Stomach (tissue), 9 donors: Measurements from ENCODE around the gene MRPL27. TPM values are rescaled to one million over a fixed set of nuclear protein-coding genes. Genes with fewer than 3 reads are reported as not detected.

Experiments
- DNase-seq, 2 donors: peaks; one replicate each; pipeline versions ENCODE4 v3.0.0 to v3.0.0-alpha.2; 2013 to 2019
- H3K27ac ChIP-seq, 5 donors: fragments of 200-600 bp in 4 of 5; sonication (generic) in 4 of 5; one replicate each; pipeline ENCODE4 v1.5.1; 2013 to 2019; ENCODE audit warnings: mild to moderate bottlenecking in 1 of 5, moderate library complexity in 1 of 5
- H3K27me3 ChIP-seq, 3 donors: fragments of 200-600 bp; sonication (generic); one replicate each; pipeline ENCODE4 v1.5.1; 2017 to 2019; ENCODE audit warnings: mixed run types in 1 of 3
- H3K36me3 ChIP-seq, 4 donors: fragments of 200-600 bp; sonication (generic); 1 replicate in 3 of 4; 2 replicates in 1 of 4; pipeline ENCODE4 v1.5.1; 2016 to 2019
- H3K4me1 ChIP-seq, 4 donors: fragments of 200-600 bp; sonication (generic); one replicate each; pipeline ENCODE4 v1.5.1; 2016 to 2019
- H3K4me3 ChIP-seq, 4 donors: fragments of 200-600 bp; sonication (generic) in 3 of 4; one replicate each; pipeline ENCODE4 v1.5.1; 2016 to 2019; ENCODE audit warnings: mild to moderate bottlenecking in 1 of 4
- H3K9me3 ChIP-seq, 4 donors: fragments of 200-600 bp; sonication (generic); one replicate each; pipeline ENCODE4 v1.5.1; 2016 to 2019
- EP300 ChIP-seq: sonication (generic); formaldehyde crosslinking; IDR thresholded peaks from one replicate; pipeline ENCODE4 v1.6.1; 2017; ENCODE audit warnings: antibody characterized with exemption
- POLR2A ChIP-seq, 4 donors: fragments of 450-650 bp; IDR thresholded peaks; one replicate each; pipeline ENCODE4 v1.6.1; 2016; ENCODE audit warnings: antibody characterized with exemption in 4 of 4, control low read depth in 2 of 4, mild to moderate bottlenecking in 1 of 4, moderate library complexity in 1 of 4
- POLR2AphosphoS5 ChIP-seq, 3 donors: sonication (generic); formaldehyde crosslinking; IDR thresholded peaks; one replicate each; pipeline ENCODE4 v1.6.1; 2016; ENCODE audit warnings: antibody characterized with exemption in 3 of 3
- WGBS, 5 donors: extraction: QIAGEN DNeasy Blood & Tissue Kit in 3 of 5; methylation state at CpG; one replicate each; pipeline versions ENCODE4 v1.1.5 to v1.1.7; 2013 to 2018; 5-methylcytosine and 5-hydroxymethylcytosine counted together
- intact Hi-C: fragments of 100-400 bp; cut with DNase I; formaldehyde crosslinking; loops from one replicate; pipeline ENCODE4 v1.15.1; 2023; ENCODE audit warnings: low total_unique reads
- polyA plus RNA-seq, 3 donors: library from polyadenylated mRNA; stranded (reverse); fragments of 200-250 nt; gene quantifications; one replicate each; pipeline ENCODE4 v1.2.3, GENCODE V29; 2013
- small RNA-seq, 4 donors: library from RNA; depleted of rRNA; stranded (forward); fragments of <200 nt; gene quantifications; one replicate each; pipeline ENCODE3, GENCODE V24; 2016
- total RNA-seq, 5 donors: library from RNA; depleted of rRNA; stranded (reverse); fragments of >200 nt; gene quantifications; one replicate each; pipeline versions ENCODE4 v1.1.0 to v1.2.3, GENCODE V29; 2014 to 2016
- TF ChIP-seq, protein P1 (sequence below), 7 experiments: fragments of 450-650 bp in 4 of 7; fragments of 200-600 bp in 3 of 7; sonication (generic) in 3 of 7; IDR thresholded peaks; one replicate each; pipeline ENCODE4 v1.5.1; 2016 to 2019; ENCODE audit warnings: antibody characterized with exemption in 7 of 7, control low read depth in 2 of 7, mild to moderate bottlenecking in 1 of 7
- donor health status: healthy with polysubstance abuse.
- donor health status: Bipolar disorder and iron deficiency.
- donor health status: healthy.

Gene MRPL27
- total and polyA plus RNA-seq, 8 donors = 25.0 to 258 (median 60.1) TPM

DNA sequence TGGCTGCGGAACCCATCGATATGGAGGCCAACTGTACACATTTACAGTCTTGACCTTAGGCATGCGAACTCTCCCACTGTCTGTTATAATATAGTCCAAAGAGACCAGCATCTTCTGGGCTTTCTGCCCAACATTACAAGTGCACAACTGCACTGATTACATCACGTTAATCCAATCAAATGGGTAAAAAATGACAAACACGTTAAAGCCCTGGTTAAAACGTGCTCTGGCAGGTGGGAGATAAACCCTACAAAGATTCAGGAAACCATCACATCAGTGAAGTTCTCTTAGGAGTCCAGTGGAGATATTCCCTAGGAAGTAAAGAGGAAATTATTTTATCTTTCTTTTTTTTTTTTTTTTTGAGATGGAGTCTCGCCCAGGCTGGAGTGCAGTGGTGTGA, 50.7 kb downstream of the MRPL27 start:
- intact Hi-C loops = no loop called here
- Histone ChIP-seq H3K4me1 (peaks cover 0 to 6% (median 0%) of the 10 kb centered on the region in 4 donors), H3K27ac (no peak overlapping the region), H3K4me3 (no peak overlapping the region), H3K9me3 (no peaks in the 10 kb centered on the region), H3K36me3 (no peaks in the 10 kb centered on the region), H3K27me3 (no peaks in the 10 kb centered on the region)
- DNase-seq = no peak
- WGBS, 5 donors = 49 to 64% (median 54%) methylated on average over 7 of the region's 7 CpGs
- TF ChIP-seq, protein P1, sequence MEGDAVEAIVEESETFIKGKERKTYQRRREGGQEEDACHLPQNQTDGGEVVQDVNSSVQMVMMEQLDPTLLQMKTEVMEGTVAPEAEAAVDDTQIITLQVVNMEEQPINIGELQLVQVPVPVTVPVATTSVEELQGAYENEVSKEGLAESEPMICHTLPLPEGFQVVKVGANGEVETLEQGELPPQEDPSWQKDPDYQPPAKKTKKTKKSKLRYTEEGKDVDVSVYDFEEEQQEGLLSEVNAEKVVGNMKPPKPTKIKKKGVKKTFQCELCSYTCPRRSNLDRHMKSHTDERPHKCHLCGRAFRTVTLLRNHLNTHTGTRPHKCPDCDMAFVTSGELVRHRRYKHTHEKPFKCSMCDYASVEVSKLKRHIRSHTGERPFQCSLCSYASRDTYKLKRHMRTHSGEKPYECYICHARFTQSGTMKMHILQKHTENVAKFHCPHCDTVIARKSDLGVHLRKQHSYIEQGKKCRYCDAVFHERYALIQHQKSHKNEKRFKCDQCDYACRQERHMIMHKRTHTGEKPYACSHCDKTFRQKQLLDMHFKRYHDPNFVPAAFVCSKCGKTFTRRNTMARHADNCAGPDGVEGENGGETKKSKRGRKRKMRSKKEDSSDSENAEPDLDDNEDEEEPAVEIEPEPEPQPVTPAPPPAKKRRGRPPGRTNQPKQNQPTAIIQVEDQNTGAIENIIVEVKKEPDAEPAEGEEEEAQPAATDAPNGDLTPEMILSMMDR (IDR thresholded peaks at IDR 0.05) = no peak
- TF ChIP-seq EP300 (no peak), POLR2A (IDR thresholded peaks at IDR 0.05) (no peak), POLR2AphosphoS5 (IDR thresholded peaks at IDR 0.05) (no peak)

DNA sequence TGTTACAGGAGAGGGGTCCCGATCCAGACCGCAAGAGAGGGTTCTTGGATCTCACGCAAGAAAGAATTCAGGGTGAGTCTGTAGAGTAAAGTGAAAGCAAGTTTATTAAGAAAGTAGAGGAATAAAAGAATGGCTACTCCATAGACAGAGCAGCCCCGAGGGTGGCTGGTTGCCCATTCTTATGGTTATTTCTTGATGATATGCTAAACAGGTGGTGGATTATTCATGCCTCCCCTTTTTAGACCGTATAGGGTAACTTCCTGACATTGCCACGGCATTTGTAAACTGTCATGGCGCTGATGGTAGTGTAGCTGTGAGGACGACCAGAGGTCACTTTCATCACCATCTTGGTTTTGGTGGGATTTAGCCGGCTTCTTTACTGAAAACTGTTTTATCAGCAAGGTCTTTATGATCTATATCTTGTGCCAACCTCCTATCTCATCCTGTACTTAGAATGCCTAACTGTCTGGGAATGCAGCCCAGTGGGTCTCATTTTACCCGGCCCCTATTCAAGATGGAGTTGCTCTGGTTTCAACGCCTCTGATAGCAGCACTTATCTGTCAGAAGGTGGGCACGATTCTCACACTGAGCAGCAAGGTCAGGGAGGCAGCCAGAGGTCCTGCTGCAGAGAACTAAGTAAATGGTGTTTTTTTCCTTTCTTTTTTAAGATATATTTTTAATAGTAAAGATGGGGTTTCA, 53.5 kb downstream of the MRPL27 start:
- no peak overlapping the region for H3K4me3 ChIP-seq
- DNase-seq = no peak
- intact Hi-C loops = no loop called here
- no peaks in the 10 kb centered on the region for H3K36me3 ChIP-seq
- H3K27me3 ChIP-seq = no peaks in the 10 kb centered on the region
- H3K4me1 ChIP-seq = peaks cover 0 to 6% (median 0%) of the 10 kb centered on the region in 4 donors
- H3K27ac ChIP-seq = no peak overlapping the region
- 79 to 85% (median 83%) methylated on average over 12 of the region's 12 CpGs for WGBS, 5 donors
- no peak for TF ChIP-seq EP300
- no peak for TF ChIP-seq POLR2AphosphoS5 (IDR thresholded peaks at IDR 0.05)
- TF ChIP-seq, protein P1 (IDR thresholded peaks at IDR 0.05) = no peak
- no peak for TF ChIP-seq POLR2A (IDR thresholded peaks at IDR 0.05)
- no peaks in the 10 kb centered on the region for H3K9me3 ChIP-seq

DNA sequence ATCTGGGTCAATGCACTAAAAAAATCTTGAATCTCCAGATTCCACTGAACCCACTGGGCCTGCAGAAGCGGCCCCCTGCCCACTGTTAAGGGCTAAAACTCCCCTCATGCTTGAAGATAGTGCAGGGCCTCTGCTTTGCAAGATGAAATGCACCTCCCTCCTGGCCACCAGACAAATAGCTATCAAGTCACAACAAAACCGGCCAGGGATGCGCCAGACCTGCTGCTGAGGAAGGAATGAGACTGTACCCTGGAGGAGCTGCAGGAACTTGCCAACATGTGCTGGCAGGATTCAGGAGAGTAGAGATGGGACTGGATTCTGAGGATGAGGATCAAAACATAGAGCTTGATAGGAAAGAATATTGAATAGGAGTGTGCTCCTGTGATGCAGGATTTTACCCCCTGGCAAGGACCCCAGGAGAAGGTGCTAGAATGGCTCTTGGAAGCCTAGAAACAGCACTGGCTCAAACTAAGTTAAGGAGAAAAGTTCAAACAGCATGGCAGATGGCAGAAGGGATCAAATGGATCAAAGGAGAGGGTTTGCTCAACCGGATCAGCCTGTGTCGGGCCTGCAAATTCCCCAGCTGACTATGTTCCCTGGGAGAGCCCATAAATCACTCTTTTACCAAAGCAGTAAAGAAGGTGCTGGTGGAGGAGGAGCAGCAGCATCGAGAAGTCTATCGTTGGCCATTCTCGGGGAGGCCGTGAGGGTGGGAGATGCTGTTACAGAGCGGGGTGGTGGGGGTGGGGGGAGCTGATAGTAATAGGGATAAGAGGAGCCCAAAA, 54.3 kb downstream of the MRPL27 start:
- no peak for DNase-seq
- H3K9me3 ChIP-seq = no peaks in the 10 kb centered on the region
- TF ChIP-seq, protein P1 (IDR thresholded peaks at IDR 0.05) = no peak
- no peak for TF ChIP-seq POLR2A (IDR thresholded peaks at IDR 0.05)
- TF ChIP-seq EP300 = no peak
- TF ChIP-seq POLR2AphosphoS5 (IDR thresholded peaks at IDR 0.05) = no peak
- peaks cover 0 to 6% (median 0%) of the 10 kb centered on the region in 4 donors for H3K4me1 ChIP-seq
- no peaks in the 10 kb centered on the region for H3K36me3 ChIP-seq
- no peak overlapping the region for H3K4me3 ChIP-seq
- 75 to 86% (median 82%) methylated on average over 10 of the region's 10 CpGs for WGBS, 5 donors
- H3K27ac ChIP-seq = no peak overlapping the region
- intact Hi-C loops = no loop called here
- H3K27me3 ChIP-seq = no peaks in the 10 kb centered on the region

Small RNAs within 50 kb of the gene (small RNA-seq; reads per million reads assigned to genes)
- 0 reads per million in 4 donors for gene RF00019

Other genes with a start within 250 kb of the MRPL27 start
- gene SAMD14, start 243.0 kb downstream of the MRPL27 start, total RNA-seq = 10 to 100 TPM in 1 of 5 donors, 1 to 10 TPM in 2, not detected in 2; 1.5 to 87.0 (median 1.9) TPM
- gene SAMD14, start 243.0 kb downstream of the MRPL27 start, polyA plus RNA-seq = 1 to 10 TPM; 1.3 to 2.3 (median 1.6) TPM
- 10 to 100 TPM; 11.6 to 64.2 (median 22.5) TPM for gene PPP1R9B, start 222.5 kb downstream of the MRPL27 start, total RNA-seq
- gene PPP1R9B, start 222.5 kb downstream of the MRPL27 start, polyA plus RNA-seq = 10 to 100 TPM; 13.1 to 28.8 (median 14.2) TPM
- gene SGCA, start 207.2 kb downstream of the MRPL27 start, total RNA-seq = 10 to 100 TPM in 3 of 5 donors, 1 to 10 TPM in 2; 5.4 to 89.3 (median 21.4) TPM
- 10 to 100 TPM in 1 of 3 donors, 1 to 10 TPM in 2; 6.0 to 24.3 (median 8.7) TPM for gene SGCA, start 207.2 kb downstream of the MRPL27 start, polyA plus RNA-seq
- gene COL1A1, start 171.6 kb downstream of the MRPL27 start, total RNA-seq = 1,000 to 10,000 TPM in 1 of 5 donors, 100 to 1,000 TPM in 3, 10 to 100 TPM in 1; 87.0 to 1,931 (median 219) TPM
- 10 to 100 TPM; 17.9 to 60.0 (median 24.9) TPM for gene COL1A1, start 171.6 kb downstream of the MRPL27 start, polyA plus RNA-seq
- gene TMEM92, start 98.7 kb downstream of the MRPL27 start, total RNA-seq = 10 to 100 TPM in 3 of 5 donors, 1 to 10 TPM in 2; 2.7 to 24.9 (median 10.4) TPM
- 10 to 100 TPM in 2 of 3 donors, 1 to 10 TPM in 1; 9.7 to 16.3 (median 12.2) TPM for gene TMEM92, start 98.7 kb downstream of the MRPL27 start, polyA plus RNA-seq
- gene XYLT2, start 27.1 kb downstream of the MRPL27 start, total RNA-seq = 100 to 1,000 TPM in 3 of 5 donors, 10 to 100 TPM in 2; 52.7 to 166 (median 121) TPM
- gene XYLT2, start 27.1 kb downstream of the MRPL27 start, polyA plus RNA-seq = 100 to 1,000 TPM in 1 of 3 donors, 10 to 100 TPM in 2; 57.4 to 134 (median 72.5) TPM
- gene EME1, start within 50 bp of the MRPL27 start, total RNA-seq = 10 to 100 TPM in 1 of 5 donors, 1 to 10 TPM in 2, under 1 TPM in 1, not detected in 1; 0.87 to 15.8 (median 3.7) TPM
- gene EME1, start within 50 bp of the MRPL27 start, polyA plus RNA-seq = 1 to 10 TPM in 2 of 3 donors, not detected in 1; 1.2 to 2.0 TPM
- 100 to 1,000 TPM in 2 of 5 donors, 10 to 100 TPM in 3; 40.8 to 117 (median 77.1) TPM for gene LRRC59, start 24.3 kb upstream of the MRPL27 start, total RNA-seq
- gene LRRC59, start 24.3 kb upstream of the MRPL27 start, polyA plus RNA-seq = 10 to 100 TPM; 32.2 to 76.7 (median 75.3) TPM
- gene ACSF2, start 53.0 kb upstream of the MRPL27 start, total RNA-seq = 100 to 1,000 TPM in 3 of 5 donors, 10 to 100 TPM in 2; 16.1 to 172 (median 103) TPM
- 10 to 100 TPM; 44.7 to 86.8 (median 49.1) TPM for gene ACSF2, start 53.0 kb upstream of the MRPL27 start, polyA plus RNA-seq
- 10 to 100 TPM in 2 of 5 donors, under 1 TPM in 2, not detected in 1; 0.45 to 12.0 (median 6.0) TPM for gene CHAD, start 95.7 kb upstream of the MRPL27 start, total RNA-seq
- gene CHAD, start 95.7 kb upstream of the MRPL27 start, polyA plus RNA-seq = 1 to 10 TPM; 2.6 to 8.5 (median 4.9) TPM
- 10 to 100 TPM; 18.7 to 54.8 (median 22.0) TPM for gene RSAD1, start 105.7 kb upstream of the MRPL27 start, total RNA-seq
- 10 to 100 TPM; 23.9 to 29.4 (median 28.7) TPM for gene RSAD1, start 105.7 kb upstream of the MRPL27 start, polyA plus RNA-seq
- 1 to 10 TPM in 3 of 5 donors, not detected in 2; 1.1 to 2.7 (median 2.6) TPM for gene MYCBPAP, start 135.3 kb upstream of the MRPL27 start, total RNA-seq
- gene MYCBPAP, start 135.3 kb upstream of the MRPL27 start, polyA plus RNA-seq = under 1 TPM in 2 of 3 donors, not detected in 1; 0.25 to 0.31 TPM
- gene EPN3, start 159.6 kb upstream of the MRPL27 start, total RNA-seq = 100 to 1,000 TPM in 2 of 5 donors, 10 to 100 TPM in 2, 1 to 10 TPM in 1; 6.4 to 117 (median 49.5) TPM
- gene EPN3, start 159.6 kb upstream of the MRPL27 start, polyA plus RNA-seq = 10 to 100 TPM; 25.9 to 76.3 (median 40.6) TPM
- 1,000 to 10,000 TPM in 1 of 5 donors, 100 to 1,000 TPM in 3, 10 to 100 TPM in 1; 45.0 to 1,214 (median 194) TPM for gene SPATA20, start 174.0 kb upstream of the MRPL27 start, total RNA-seq
- 10 to 100 TPM; 24.8 to 58.6 (median 40.6) TPM for gene SPATA20, start 174.0 kb upstream of the MRPL27 start, polyA plus RNA-seq
- 1 to 10 TPM in 2 of 5 donors, not detected in 3; 2.0 to 3.7 TPM for gene CACNA1G, start 187.5 kb upstream of the MRPL27 start, total RNA-seq
- under 1 TPM in 2 of 3 donors, not detected in 1; 0.06 to 0.10 TPM for gene CACNA1G, start 187.5 kb upstream of the MRPL27 start, polyA plus RNA-seq